Mesothelial cell of epicardium (in vitro differentiated cells): ENCODE data around the gene MOB3A. TPM values are rescaled to one million over a fixed set of nuclear protein-coding genes. Genes with fewer than 3 reads are reported as not detected.
A peak's percentile ranks its signal among the peaks of the same experiment; 100 is the strongest.

Experiments used
- DNase-seq, 2 experiments: peaks; one replicate each; pipeline ENCODE4 v3.0.0; 2021; ENCODE audit warnings: low spot score in 2 of 2; ENCODE audit not compliant: unreplicated experiment in 2 of 2
- H3K27ac Mint-ChIP-seq: 2 replicates; pipeline ENCODE4 v1.8.0; 2021; ENCODE audit warnings: mixed read lengths
- H3K27me3 Mint-ChIP-seq: 2 replicates; pipeline ENCODE4 v1.8.0; 2021; ENCODE audit warnings: low read depth, mixed read lengths
- H3K36me3 Mint-ChIP-seq: 2 replicates; pipeline ENCODE4 v1.8.0; 2021; ENCODE audit warnings: mixed read lengths
- H3K4me1 Mint-ChIP-seq: 2 replicates; pipeline ENCODE4 v1.8.0; 2021; ENCODE audit warnings: mixed read lengths
- H3K4me3 Mint-ChIP-seq: 2 replicates; pipeline ENCODE4 v1.8.0; 2021; ENCODE audit warnings: mild to moderate bottlenecking, moderate library complexity, mixed read lengths
- H3K9me3 Mint-ChIP-seq: 2 replicates; pipeline ENCODE4 v1.8.0; 2021; ENCODE audit warnings: mixed read lengths
- total RNA-seq: library from RNA; stranded (reverse); gene quantifications from 3 replicates; pipeline ENCODE4 v1.2.1, GENCODE V29; 2021
- TF ChIP-seq, protein P1 (sequence below): fragments of 200-600 bp; sonication (generic); IDR thresholded peaks from one replicate; pipeline ENCODE4 v1.5.0; 2021; ENCODE audit warnings: antibody characterized with exemption; ENCODE audit not compliant: unreplicated experiment

MOB3A gene
- total RNA-seq, 1 donor from 2014 or later = 34.7 TPM

- no peak for DNase-seq
- Mint-ChIP-seq H3K4me1 (no peaks in the 10 kb centered on the region), H3K9me3 (no peaks in the 10 kb centered on the region), H3K27ac (no peak overlapping the region), H3K4me3 (no peak overlapping the region), H3K36me3 (peaks cover 18% of the 10 kb centered on the region), H3K27me3 (no peaks in the 10 kb centered on the region)
- TF ChIP-seq, protein P1, sequence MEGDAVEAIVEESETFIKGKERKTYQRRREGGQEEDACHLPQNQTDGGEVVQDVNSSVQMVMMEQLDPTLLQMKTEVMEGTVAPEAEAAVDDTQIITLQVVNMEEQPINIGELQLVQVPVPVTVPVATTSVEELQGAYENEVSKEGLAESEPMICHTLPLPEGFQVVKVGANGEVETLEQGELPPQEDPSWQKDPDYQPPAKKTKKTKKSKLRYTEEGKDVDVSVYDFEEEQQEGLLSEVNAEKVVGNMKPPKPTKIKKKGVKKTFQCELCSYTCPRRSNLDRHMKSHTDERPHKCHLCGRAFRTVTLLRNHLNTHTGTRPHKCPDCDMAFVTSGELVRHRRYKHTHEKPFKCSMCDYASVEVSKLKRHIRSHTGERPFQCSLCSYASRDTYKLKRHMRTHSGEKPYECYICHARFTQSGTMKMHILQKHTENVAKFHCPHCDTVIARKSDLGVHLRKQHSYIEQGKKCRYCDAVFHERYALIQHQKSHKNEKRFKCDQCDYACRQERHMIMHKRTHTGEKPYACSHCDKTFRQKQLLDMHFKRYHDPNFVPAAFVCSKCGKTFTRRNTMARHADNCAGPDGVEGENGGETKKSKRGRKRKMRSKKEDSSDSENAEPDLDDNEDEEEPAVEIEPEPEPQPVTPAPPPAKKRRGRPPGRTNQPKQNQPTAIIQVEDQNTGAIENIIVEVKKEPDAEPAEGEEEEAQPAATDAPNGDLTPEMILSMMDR = no peak
Observed at GRCh38 chr19:2139385-2140137, 43.4 kb upstream of the MOB3A start.

DNA sequence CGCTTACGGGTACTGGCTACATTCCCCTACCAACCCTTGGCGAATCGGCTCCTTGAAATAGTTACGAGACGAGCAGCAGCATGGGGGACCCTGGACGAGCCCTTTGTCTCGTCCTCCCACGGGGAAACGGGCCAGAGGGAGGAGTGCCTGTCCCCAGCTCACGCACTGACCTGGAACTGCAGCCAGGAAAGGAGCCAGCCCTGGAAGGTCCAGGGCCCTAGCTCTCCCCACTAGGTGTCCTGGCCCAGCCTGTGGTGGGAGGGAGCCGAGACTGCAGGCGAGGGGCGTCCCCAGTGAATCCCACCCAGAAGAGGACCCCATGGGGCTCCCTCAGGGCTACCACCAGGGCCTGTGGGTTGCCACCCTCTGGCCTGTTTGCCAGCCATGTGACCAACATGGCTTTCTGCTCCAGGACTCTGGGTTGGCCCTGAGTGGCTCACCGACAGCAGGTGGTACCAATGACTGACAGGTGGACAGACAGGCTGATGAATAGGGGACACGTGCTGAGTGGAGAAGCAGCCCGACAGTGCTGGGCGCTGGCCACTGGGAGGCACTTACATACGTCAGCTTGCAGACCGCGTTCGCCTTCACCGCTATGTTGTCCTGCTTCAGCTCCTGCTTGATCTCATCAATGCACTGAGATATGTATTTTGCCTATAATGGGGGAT lies 42.1 kb upstream of the MOB3A start:
- no peaks in the 10 kb centered on the region for H3K27me3 Mint-ChIP-seq
- DNase-seq = no peak
- TF ChIP-seq, protein P1 = no peak
- peaks cover 19% of the 10 kb centered on the region for H3K36me3 Mint-ChIP-seq
- H3K4me3 Mint-ChIP-seq = no peak overlapping the region
- H3K27ac Mint-ChIP-seq = no peak overlapping the region
- no peaks in the 10 kb centered on the region for H3K4me1 Mint-ChIP-seq
- H3K9me3 Mint-ChIP-seq = no peaks in the 10 kb centered on the region

DNA sequence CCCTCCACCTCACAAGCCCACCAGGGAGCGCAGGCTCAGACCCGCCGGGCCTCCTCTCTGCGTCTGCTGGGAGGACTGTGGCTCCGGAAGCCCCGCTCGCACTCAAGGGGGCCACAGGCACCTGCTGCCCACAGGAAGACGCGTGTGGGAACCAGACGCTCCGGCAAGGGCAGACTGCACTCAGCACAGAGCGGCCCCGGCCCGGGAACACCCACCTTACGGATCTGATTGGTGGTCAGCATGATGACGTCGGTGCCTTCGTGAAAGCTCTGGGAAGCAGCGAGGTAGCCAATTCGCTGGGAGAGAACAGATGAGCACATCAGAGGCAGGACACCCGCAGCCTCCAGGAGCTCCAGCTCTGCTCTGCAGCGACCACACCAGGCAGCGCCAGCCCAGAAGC lies 40.7 kb upstream of the MOB3A start:
- peaks cover 27% of the 10 kb centered on the region for H3K36me3 Mint-ChIP-seq
- no peaks in the 10 kb centered on the region for H3K4me1 Mint-ChIP-seq
- H3K27me3 Mint-ChIP-seq = no peaks in the 10 kb centered on the region
- no peak overlapping the region for H3K27ac Mint-ChIP-seq
- peak in 1 of 2 experiments; percentile 18 for DNase-seq
- TF ChIP-seq, protein P1 = no peak
- H3K4me3 Mint-ChIP-seq = no peak overlapping the region
- no peaks in the 10 kb centered on the region for H3K9me3 Mint-ChIP-seq

GRCh38 chr19:2135474-2136402 lies 39.6 kb upstream of the MOB3A start:
- H3K27ac Mint-ChIP-seq = no peak overlapping the region
- no peak overlapping the region for H3K4me3 Mint-ChIP-seq
- TF ChIP-seq, protein P1 = no peak
- H3K4me1 Mint-ChIP-seq = no peaks in the 10 kb centered on the region
- DNase-seq = peak in 1 of 2 experiments; percentile 17
- no peaks in the 10 kb centered on the region for H3K27me3 Mint-ChIP-seq
- H3K36me3 Mint-ChIP-seq = peaks cover 25% of the 10 kb centered on the region
- no peaks in the 10 kb centered on the region for H3K9me3 Mint-ChIP-seq

GRCh38 chr19:2132731-2133490 lies 36.8 kb upstream of the MOB3A start:
- DNase-seq = no peak
- Mint-ChIP-seq H3K9me3 (no peaks in the 10 kb centered on the region), H3K4me1 (no peaks in the 10 kb centered on the region), H3K27ac (no peak overlapping the region), H3K27me3 (no peaks in the 10 kb centered on the region), H3K4me3 (no peak overlapping the region), H3K36me3 (peaks cover 18% of the 10 kb centered on the region)
- TF ChIP-seq, protein P1 = no peak
